ENCODE data around the gene FBXO27.
A peak's percentile ranks its signal among the peaks of the same experiment; 100 is the strongest.

Gene FBXO27

DNA sequence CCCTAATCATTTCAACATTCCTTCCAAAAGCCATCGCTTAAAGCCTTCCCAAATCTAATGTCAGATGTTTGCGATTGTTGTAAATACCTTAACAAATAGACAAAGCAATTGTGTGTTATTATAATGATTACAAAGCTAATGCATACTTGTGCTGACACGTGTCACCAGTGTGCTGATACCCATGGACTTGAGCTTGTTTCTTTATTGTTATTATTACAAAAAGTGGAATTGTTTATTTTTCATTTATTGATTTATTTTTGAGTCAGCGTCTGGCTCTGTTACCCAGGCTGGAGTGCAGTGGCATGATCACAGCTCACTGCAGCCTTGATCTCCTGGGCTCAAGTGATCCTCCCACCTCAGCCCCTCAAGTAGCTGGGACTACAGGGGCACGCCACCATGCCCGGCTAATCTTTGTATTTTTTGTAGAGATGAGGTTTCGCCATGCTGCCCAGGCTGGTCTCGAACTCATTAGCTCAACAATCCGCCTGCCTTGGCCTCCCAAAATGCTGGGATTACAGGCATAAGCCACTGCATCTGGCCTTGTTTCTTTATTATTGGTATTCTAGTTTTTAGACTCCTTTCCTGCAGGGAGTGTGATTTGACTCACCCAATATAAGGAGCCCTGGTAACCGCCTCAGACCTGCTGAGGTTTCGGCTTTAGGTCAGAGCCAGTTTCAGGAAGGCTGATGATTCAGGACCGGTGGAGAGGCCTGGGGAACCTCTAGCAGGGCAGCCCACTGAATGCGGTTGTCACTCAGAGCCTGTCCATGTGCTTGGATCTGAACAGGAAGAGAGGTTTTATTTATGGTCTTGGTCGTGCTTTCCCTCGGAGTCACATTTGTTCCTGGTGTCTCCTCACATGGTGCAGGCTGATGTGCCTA lies 54.7 kb downstream of the FBXO27 start:
- Histone ChIP-seq H2AFZ (ENCODE audit: low read length) (no peak overlapping the region; the same call in 1 of the 2 replicates), H3K9me2 (replicated peaks; ENCODE audit: insufficient read depth, low read length) (no peaks in the 10 kb centered on the region), H3K4me2 (ENCODE audit: low read depth, low read length) (no peak overlapping the region), H3K9me3 (replicated peaks; ENCODE audit: insufficient read depth, low read length) (no peaks in the 10 kb centered on the region), H3K36me3 (replicated peaks; ENCODE audit: insufficient read depth, low read length) (no peaks in the 10 kb centered on the region), H3K79me2 (ENCODE audit: low read length) (no peaks in the 10 kb centered on the region), H3K9ac (ENCODE audit: low read length) (no peak overlapping the region), H3F3A (ENCODE audit: insufficient read depth, low read length) (no peaks in the 10 kb centered on the region), H3K27ac (ENCODE audit: low read length) (peak overlapping the region; percentile 45; the same call in 1 of the 2 replicates), H3K4me1 (ENCODE audit: low read length) (peaks cover 12% of the 10 kb centered on the region), H3K4me3 (ENCODE audit: low read length) (no peak overlapping the region), H3K27me3 (replicated peaks; ENCODE audit: insufficient read depth, low read length) (peaks cover 28% of the 10 kb centered on the region), H4K20me1 (ENCODE audit: insufficient read depth, low read length) (no peaks in the 10 kb centered on the region)
- TF ChIP-seq CTCF (IDR thresholded peaks at IDR 0.05; ENCODE audit: low read length), result no peak
- no peak for TF ChIP-seq EZH2phosphoT487 (IDR thresholded peaks at IDR 0.05; ENCODE audit: low read length)
- no peak for TF ChIP-seq EZH2 (optimal IDR thresholded peaks at IDR 0.05; ENCODE audit: low read depth, low read length)
- DNase-seq, result peak; percentile 67

GRCh38 chr19:38975861-38976271 lies 56.5 kb downstream of the FBXO27 start:
- Histone ChIP-seq H3K9me3 (replicated peaks; ENCODE audit: insufficient read depth, low read length) (no peaks in the 10 kb centered on the region), H3K4me1 (ENCODE audit: low read length) (peaks cover 12% of the 10 kb centered on the region), H3K27ac (ENCODE audit: low read length) (no peak overlapping the region), H3K36me3 (replicated peaks; ENCODE audit: insufficient read depth, low read length) (no peaks in the 10 kb centered on the region), H3K9me2 (replicated peaks; ENCODE audit: insufficient read depth, low read length) (no peaks in the 10 kb centered on the region), H3F3A (ENCODE audit: insufficient read depth, low read length) (no peaks in the 10 kb centered on the region), H2AFZ (ENCODE audit: low read length) (no peak overlapping the region), H4K20me1 (ENCODE audit: insufficient read depth, low read length) (no peaks in the 10 kb centered on the region), H3K79me2 (ENCODE audit: low read length) (no peaks in the 10 kb centered on the region), H3K9ac (ENCODE audit: low read length) (no peak overlapping the region), H3K27me3 (replicated peaks; ENCODE audit: insufficient read depth, low read length) (peaks cover 25% of the 10 kb centered on the region), H3K4me3 (ENCODE audit: low read length) (no peak overlapping the region), H3K4me2 (ENCODE audit: low read depth, low read length) (no peak overlapping the region)
- no peak for DNase-seq
- TF ChIP-seq CTCF (IDR thresholded peaks at IDR 0.05; ENCODE audit: low read length) (no peak), EZH2phosphoT487 (IDR thresholded peaks at IDR 0.05; ENCODE audit: low read length) (no peak), EZH2 (optimal IDR thresholded peaks at IDR 0.05; ENCODE audit: low read depth, low read length) (no peak)

DNA sequence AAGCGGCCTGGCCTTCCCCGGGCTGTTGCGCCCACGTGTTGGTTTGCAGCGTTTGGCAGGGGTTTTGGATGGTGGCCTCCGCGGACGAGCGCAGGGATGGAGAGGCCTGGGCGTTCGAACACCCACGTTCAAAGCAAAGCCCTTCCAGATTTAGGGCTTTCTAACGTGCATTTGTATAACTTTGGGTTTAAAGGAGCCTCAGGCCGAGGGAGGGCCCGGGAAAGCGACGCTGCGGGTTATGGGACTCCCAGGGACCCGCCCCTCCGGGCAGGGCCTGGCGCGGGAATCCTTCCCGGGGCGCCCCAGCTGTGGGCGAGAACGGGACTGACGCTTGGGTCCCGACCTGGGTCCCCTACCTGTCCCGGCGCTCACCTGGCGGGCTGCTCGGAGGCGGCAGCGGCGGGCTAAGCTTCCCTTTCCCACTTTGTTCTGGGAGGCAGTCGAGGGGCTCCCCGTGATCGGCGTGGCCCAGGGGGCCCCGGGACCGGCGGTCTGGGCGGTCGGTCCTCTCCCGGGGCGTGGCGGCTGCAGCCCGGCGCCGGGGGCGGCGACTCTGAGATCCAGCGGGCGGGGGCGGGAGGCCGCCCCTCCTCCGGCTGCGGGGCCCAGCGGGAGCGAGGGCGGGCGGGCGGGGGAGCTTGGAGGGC lies 57.0 kb downstream of the FBXO27 start, which contains the start of gene FBXO17:
Gene FBXO17 (minus strand): TSS at position 529 of the 647 bp plus-strand sequence. CDS start 25,423 bp downstream, outside the sequence.
- Histone ChIP-seq H4K20me1 (ENCODE audit: insufficient read depth, low read length) (no peaks in the 10 kb centered on the region), H3K4me3 (ENCODE audit: low read length) (no peak within 1 kb of the TSS), H3K27me3 (replicated peaks; ENCODE audit: insufficient read depth, low read length) (peaks cover 22% of the 10 kb centered on the region), H3K36me3 (replicated peaks; ENCODE audit: insufficient read depth, low read length) (no peaks in the 10 kb centered on the region), H3K4me1 (ENCODE audit: low read length) (peaks cover 12% of the 10 kb centered on the region), H3K79me2 (ENCODE audit: low read length) (no peaks in the 10 kb centered on the region), H2AFZ (ENCODE audit: low read length) (no peak within 1 kb of the TSS), H3K9ac (ENCODE audit: low read length) (no peak within 1 kb of the TSS), H3K4me2 (ENCODE audit: low read depth, low read length) (no peak within 1 kb of the TSS), H3K27ac (ENCODE audit: low read length) (no peak within 1 kb of the TSS), H3K9me3 (replicated peaks; ENCODE audit: insufficient read depth, low read length) (no peaks in the 10 kb centered on the region), H3K9me2 (replicated peaks; ENCODE audit: insufficient read depth, low read length) (no peaks in the 10 kb centered on the region), H3F3A (ENCODE audit: insufficient read depth, low read length) (no peaks in the 10 kb centered on the region)
- no peak for DNase-seq
- TF ChIP-seq CTCF (IDR thresholded peaks at IDR 0.05; ENCODE audit: low read length) (no peak), EZH2 (optimal IDR thresholded peaks at IDR 0.05; ENCODE audit: low read depth, low read length) (no peak), EZH2phosphoT487 (IDR thresholded peaks at IDR 0.05; ENCODE audit: low read length) (no peak)

Data from MM.1S (cell line).